Measurements from ENCODE around the gene IFT80.

DNA sequence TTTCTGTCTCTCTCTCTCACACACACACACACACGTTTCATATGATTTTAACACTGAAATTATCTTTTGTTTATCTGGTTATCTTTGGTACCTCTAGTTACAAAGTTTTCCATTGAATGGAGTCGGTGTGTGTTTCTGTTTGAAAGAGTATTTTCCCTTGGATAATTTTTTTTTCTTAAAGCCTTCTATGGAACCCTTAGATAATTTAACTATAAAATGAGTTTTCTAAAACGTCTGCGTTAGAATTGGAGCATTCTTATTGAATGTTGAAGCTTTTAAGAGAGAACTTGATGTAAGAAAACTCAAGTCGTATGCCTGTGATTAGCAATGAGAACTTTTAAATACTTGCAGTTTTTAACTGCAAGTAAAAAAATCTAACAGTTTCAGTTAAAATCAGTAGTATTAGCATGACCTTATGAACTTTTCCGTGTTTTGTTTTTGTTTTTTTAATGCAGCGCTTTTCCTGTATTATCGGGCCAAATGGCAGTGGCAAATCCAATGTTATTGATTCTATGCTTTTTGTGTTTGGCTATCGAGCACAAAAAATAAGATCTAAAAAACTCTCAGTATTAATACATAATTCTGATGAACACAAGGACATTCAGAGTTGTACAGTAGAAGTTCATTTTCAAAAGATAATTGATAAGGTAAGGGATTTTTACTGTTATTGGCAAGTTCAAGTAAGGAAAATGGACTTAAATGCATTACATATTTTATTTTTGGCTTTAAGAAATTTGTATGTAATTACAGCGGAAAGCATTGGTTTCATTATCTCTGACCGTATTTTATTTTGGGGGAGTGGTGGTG is 3.4 kb upstream of the IFT80 start:
- no peak for TF ChIP-seq TAF1 (IDR thresholded peaks at IDR 0.05; ENCODE audit: borderline replicate concordance, low read depth, low read length)
- no peak for TF ChIP-seq POLR2A (IDR thresholded peaks at IDR 0.05; ENCODE audit: low read depth, low read length)
- TF ChIP-seq POLR2AphosphoS5 (IDR thresholded peaks at IDR 0.05; ENCODE audit: low read depth, low read length) = no peak

Measured in GM12892 (cell line).